ENCODE measurements around the gene CUX1. TPM values are rescaled to one million over a fixed set of nuclear protein-coding genes. Genes with fewer than 3 reads are reported as not detected.

CUX1 gene
- polyA plus RNA-seq, 1 donor: 101 TPM

- DNase-seq: no peak
These were observed 454.9 kb downstream of the CUX1 start for GRCh38 chr7:102272075-102272916.

- no peak for DNase-seq
These were observed 455.7 kb downstream of the CUX1 start for GRCh38 chr7:102272917-102273748.

- DNase-seq: no peak
These were observed 456.6 kb downstream of the CUX1 start for GRCh38 chr7:102273749-102274712.

- no peak for DNase-seq
These were observed 457.8 kb downstream of the CUX1 start for GRCh38 chr7:102275123-102275703.

DNA sequence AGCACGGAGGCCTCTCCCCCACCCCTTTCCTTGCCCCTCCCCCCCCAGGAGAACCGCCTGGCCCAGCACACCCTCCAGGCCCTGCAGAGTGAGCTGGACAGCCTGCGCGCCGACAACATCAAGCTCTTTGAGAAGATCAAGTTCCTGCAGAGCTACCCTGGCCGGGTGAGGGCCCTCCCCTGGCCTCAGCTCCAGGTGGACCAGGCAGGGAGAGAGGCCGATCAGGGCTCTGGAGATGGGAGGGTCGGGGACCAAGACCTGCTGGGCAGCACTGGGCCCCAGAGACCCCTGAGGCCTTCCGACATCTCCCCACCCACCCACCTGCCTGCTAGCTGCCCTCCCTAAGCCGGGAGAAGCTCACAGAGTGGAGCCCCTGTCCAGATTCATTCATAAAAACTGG is 460.5 kb downstream of the CUX1 start:
- no peak for DNase-seq

GRCh38 chr7:102279537-102280400 is 462.3 kb downstream of the CUX1 start:
- peak; percentile 72 for DNase-seq

- DNase-seq: no peak
These were observed 463.1 kb downstream of the CUX1 start for GRCh38 chr7:102280521-102280920.

- DNase-seq: no peak
These were observed 464.4 kb downstream of the CUX1 start for GRCh38 chr7:102281785-102282184.

DNA sequence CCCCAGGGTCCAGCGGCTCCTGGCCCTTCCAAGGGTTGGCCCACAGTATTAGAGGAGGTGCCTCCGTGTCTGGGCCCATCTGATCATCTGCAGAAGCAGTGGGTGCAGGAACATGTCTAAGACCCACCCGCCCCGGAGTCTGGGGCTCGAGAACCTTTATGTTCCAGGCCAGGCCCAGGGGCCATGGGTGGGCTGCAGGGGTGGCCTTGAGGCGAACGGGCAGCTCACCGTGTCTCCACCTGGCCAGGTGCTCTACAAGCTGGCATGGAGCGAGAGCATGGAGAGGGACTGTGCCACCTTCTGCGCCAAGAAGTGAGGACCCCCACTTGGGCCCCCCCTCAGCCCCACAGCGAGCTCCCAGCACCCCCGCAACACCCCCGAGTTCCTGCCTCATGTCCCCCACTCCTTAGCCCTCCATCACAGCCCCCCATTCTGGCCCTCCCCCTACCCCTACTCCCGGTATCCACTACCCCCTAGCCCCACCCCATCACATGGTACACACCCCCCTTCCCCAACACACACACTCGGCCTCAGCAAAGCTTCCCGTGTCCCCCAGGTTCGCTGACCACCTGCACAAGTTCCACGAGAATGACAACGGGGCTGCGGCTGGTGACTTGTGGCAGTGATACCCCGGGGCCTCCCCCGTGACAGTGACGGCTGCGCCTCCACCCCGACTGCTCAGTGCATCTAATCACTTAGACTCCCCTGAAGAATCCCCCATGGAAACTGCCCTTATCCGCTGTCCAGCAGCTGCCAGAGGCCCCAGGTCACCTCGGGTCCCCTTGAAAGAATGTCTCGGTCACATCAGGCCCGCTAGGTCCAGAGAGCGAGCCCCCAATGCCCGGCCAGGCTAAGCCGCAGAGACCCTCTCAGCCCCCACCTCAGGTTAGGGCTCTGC is 465.3 kb downstream of the CUX1 start:
- DNase-seq: no peak

GRCh38 chr7:102283477-102284189 is 466.2 kb downstream of the CUX1 start:
- DNase-seq: no peak

DNA sequence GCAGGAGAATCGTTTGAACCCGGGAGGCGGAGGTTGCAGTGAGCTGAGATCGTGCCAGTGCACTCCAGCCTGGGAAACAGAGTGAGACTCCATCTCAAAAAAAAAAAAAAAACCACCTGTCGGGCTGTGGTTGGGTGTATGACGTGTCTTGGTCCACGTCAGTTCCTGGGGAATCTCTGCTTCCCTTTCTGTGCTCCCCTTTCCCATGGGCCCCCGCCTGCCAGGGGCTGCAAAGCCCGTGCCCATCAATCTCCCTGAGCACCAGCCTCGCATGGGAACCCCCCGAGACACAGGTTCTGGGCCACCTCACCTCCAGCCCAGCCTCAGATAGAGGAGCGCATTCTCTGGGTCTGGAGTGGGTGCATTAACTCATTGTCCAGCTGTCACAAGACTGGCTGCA is 467.0 kb downstream of the CUX1 start:
- no peak for DNase-seq

GRCh38 chr7:102284891-102285539 is 467.6 kb downstream of the CUX1 start:
- DNase-seq: no peak

DNA sequence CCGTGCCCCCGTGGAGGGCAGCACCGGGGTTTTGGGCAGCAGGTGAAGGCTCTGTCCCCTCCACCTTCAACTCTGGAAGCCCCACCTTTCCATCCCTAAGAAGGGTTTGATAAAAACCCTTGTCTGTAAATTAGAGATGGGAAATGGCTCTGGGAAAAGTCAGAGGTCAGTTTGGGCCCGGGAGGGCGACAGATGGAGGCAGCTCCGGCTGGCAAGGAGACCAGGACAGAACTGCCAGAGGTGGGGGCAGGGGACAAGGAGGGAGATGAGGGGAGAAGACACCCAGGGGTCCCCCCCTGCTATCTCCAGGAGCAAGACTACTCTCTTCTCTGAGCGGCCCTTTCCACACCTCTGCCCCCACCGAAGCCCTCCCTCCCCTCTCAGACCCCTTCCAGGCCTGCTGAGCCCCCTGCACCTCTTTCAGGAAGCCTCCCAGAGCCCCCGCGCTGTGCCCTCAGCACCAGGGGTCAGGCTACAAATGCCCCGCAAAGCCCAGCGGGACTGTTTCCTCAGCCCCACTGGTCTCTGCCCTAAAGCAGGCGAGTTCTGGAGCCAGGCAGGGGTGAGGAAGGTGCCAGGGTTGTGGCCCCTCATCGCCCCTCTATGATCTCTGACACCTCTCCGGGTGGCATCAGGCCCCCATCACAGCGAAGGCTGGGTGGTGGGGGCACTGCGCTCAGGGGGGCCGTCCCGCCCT is 468.3 kb downstream of the CUX1 start:
- no peak for DNase-seq

DNA sequence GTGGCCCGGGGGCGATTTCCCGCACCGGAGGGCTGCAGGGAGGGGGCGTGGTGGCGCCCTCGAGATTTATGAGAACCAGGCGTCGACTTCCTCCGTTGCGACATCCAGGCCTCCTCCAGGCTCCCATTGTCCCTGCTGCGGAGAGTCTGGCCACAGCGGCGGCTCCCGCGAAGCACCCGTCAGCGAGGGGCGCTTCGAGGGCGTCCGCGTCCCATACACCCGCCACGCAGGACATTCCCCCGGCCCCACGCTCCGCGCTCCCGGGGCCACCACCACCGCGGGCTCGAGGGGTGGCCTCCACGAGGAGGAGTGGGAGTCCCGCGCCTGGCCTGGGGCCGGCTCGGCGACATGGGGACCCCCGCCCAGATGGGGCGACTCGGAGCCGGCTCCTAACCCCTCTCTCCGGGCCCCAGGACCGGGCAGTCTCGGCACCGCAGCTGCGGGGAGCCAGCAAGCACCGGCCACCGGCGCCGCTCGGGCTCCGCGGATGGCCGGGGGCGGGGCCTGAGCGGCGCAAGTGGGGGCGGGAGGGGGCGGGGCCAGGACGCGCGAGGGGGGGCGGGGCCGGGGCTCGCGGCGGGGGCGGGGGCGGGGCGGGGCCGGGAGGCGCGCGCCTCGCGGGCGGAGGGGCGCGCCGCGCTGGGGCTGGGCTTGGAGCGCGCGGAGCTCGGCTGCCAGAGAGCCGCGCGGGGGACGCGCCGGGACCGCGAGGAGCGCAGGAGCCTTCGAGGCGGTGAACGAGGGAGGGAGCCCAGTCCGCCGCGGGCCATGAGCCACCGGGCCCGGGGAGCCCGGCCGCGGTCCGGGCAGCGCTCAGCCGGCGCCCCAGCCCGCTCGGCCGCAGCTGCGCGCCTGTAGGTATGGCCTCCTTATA is 469.0 kb downstream of the CUX1 start, which contains the start of gene SH2B2:
TSS of gene SH2B2 (plus strand) at position 632 of the 874 bp plus-strand sequence. CDS start 13,683 bp downstream, outside the sequence.
- peak; percentile 67 for DNase-seq

DNA sequence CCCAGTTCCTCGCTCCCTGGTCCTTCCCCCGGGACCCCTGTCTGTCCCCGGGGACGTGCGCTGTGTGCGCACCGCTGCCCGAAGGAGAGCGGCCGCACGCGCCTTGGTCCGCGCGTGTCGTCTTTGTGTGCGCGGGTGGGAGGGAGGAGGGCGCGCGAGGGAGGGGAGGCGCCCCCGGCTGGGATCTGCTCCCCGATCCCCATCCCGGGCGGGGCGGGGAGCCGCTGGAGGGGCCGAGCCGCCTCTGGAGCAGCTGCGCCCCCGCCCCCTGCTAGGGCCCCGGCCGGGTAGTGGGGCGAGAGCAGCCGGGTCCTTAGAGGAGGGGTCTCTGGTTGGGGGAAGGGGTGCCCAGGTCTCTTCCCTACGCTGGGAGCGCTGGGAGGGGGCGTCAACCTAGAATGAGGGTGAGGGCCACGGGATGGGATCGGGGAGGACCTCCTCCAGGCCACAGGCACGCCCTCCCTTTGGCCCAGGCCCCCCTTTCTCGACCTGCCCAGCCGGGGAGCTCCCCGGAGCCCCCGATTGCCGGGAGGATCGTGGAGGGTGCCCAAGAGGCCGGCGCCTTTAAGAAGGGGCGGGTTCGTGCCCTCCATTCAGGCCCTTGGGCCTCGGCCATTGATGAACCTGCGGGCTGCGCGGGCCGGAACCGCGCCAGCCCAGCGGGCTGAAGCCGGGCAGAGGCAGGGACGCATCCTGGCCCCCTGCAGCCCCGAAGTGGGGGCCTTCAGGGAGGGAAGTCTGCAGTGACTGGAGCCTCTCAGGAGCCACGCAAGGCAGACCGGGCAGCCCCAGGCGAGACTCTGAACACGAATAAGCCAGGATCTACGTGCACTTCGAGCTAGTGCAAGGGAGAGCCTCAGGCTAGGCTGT is 469.9 kb downstream of the CUX1 start:
- no peak for DNase-seq

GRCh38 chr7:102287981-102288278 is 470.5 kb downstream of the CUX1 start:
- DNase-seq: no peak

Measured in left kidney (tissue), 2 donors.